Fibroblast of skin of scalp (primary cell): ENCODE results near the gene HAAO.

Experiments used
- DNase-seq: peaks from one replicate; pipeline ENCODE4 v3.0.0-alpha.2; 2013

Gene HAAO

DNA sequence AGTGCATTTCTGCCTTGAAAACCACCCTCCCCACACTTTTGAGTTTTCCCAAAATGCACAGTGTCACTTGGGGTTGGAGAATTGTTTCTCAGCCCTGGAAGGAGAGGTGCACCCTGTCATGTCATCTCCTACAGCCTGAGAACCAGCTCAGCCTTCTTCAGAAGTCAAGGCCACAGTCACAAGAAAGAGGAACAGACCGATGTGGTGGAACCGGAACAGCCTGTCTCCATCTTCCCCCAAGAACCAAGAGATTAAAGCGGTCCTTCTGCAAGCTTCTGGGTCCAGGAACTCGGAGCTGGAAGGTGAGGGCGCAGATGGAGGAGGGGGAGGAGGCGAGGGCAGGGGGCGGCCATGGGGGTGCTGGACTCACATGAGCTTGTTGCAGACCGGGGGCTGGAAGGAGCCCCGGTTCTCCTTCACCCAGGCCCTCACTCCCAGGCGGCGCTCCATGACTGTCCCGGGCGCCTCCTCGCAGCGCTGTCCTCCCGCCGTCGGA is 248 bp downstream of the HAAO start:
- peak; percentile 34 for DNase-seq

DNA sequence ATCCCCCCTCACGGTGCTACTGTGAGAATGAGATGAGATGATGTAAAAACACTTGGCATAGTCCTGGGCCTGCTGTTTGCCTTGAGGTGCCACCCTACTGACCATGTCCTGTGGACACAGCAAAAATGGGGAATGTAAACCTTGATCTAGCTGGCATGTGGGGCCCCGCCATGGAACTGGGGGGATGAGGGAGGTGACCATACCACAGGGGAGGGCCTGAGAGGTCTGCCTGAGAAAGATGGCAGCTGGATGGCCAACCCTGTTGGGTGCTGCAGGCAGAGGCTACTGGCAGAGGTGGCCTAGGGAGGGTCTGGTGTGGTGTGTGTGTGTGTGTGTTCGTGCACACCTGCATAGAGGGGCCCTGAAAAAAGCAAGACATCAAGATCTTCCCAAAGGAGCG is 777 bp downstream of the HAAO start:
- DNase-seq = no peak

DNA sequence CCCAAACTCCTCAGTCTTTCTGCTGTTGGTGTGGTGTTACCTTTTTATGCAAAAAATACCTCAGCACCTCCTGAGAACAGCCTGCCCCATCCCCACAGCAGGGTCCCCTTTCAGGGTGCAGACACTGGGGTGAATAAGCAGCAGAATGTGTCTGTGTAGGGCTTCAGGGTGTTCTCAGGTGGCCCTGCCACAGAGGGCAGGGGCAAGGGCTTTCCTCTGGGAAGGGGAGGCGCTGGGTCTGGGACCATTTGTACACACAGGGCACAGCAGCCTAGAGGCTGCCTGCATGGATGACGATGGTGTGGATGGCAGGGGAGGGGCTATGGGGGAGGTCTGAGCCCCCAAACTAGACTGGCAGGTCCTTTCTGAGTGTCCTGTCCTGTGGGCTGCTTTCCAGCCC is 2.6 kb downstream of the HAAO start:
- no peak for DNase-seq

DNA sequence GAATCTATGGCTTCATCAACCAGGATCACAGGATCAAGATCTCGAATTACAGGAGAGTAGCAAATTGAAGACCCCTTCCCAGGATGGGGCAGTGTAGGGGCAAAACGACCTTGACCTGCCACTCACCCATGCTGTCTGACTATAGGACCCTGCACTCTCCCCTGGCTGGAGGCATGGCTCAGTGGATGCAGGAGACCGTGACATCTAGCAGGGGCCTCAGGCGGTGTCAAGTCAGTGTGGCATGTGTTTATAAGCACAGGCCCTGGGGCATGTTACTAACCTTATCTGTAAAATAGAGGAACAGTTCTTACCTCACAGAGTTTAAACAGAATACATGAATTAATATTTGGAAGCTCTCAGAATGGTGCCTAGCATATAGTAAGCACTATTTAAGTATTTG is 3.5 kb downstream of the HAAO start:
- no peak for DNase-seq

DNA sequence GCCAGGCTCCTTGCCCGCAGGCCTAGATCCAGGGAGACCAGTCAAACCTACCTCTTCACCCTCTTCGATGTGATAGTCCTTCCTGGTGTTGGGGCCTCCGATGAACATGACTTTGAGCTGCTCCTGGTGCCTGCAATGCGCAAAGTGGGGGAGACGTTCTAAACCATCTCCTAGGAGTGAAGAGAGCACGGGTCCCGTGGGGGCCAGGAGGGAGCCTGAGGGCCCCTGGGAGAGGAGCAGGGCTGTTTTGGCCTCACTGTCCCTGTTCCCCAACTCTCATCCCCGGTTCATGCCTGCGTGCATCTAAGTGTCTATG is 3.9 kb downstream of the HAAO start:
- no peak for DNase-seq

DNA sequence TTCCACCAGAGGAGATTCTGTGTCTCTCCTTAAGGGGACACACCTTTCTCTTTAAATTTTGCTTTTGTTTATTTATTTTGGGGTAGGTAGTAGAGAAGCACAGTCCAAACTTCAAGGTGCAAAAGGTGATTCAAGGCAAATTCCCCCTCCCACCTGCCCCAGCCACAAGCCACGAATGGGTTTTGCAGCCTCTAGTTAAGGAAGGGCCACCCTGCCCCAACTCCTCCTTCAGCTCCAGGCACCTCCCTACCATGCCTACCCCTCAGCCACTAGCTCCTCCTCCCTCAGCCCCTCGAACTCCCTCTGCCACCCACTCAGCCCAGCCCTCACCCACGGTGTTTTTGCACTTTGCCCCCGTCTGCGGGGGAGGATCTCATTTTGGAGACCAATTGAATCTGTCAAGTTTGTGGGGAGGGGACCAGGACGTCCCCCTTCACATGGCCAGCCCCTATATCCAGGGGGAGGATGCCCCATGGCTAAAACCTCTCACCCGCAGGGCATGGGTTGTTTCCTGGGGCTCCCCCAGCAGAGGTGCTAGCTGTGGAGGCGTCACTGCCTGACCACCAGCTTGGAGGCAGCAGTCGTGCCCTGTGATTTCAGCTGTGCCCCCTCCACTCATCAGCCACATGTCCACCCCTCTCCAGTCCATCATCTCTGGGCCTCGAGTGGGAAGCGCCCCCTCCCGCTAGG is 4.5 kb downstream of the HAAO start:
- DNase-seq = no peak

DNA sequence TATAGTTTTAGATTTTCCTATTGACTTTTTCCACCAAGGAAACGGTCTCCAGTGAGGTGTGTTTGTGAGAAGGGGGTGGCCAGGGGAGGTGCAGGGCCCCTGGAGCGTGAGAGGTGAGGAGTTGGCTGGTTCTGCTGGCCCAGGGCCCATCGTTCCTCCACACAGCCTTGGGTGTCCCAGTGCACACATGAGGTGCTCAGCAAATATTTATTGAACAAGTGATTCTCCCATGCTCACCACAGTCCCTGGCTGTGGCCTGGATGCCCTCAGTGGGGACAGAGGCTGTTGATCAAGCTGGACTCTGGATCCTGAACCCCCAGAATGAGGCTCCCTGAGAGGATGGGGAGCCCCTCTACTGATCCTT is 5.0 kb downstream of the HAAO start:
- no peak for DNase-seq

DNA sequence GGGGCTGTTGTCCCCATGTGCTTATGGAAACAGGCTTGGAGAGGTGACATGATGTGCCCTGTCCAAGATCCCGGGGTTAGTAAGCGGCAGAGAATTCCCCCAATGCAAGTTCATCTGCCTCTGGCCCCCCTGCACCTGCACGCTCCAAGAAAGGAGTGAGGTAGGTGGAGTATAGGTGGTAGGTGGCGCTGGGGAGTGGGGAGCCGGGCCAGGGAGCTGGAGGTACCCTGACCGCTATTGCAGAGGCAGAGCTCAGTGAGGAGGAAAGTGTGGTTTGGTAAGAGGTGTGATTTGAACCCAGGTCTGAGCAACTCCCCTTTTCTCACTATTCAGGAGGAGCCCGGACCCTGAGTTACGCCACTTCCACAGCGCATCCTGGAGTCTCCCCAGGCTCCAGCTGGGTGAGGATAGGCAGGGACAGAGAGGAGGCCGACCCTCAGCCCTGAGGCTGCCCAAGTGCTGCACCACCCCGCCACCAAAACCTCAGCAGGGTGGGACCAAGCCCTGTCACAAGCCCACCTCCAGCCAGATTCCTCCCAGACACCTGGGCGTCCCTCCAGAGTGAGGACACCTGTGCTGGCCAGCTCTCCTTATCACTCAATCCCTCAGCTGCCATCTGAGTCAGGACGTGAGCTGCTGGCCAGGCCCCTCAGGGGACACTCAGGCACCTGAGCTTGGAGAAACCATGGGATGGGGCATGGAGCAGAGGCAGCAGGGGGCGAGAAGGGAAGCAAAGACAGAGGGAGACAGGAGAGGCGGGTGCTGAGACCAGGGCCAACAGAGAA is 5.6 kb downstream of the HAAO start:
- no peak for DNase-seq

DNA sequence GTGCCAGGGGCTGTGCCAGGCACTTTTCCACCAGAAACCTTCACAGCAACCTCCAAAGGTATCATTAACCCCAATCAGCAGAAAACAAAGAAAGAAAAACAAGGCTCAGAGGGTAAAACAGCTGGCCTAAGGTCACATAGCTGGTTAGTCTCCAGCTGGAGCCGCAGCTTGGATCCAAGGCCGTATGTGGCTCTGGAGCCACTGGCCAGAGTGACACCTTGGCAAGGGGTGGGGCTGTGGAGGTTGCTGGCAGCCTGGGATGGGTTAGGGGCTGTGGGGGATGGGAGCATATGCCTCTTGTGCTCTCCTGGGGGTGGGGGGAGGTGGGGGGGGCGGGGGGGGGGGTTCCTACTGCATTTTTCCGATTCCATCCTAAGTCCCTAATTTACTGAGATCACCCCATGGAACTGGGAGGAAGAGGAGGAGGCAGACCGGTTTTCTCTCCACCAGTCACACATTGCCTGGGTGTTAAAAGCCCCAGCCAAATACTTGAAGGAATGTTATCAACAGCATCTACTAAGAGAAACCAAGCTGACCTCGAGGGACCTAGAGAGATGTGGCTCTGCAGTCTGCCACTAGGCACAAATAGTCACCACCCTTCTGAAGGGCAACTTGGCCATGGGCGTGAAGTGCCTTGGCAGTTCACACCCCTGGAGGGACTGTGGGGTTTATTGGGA is 8.0 kb downstream of the HAAO start:
- no peak for DNase-seq

DNA sequence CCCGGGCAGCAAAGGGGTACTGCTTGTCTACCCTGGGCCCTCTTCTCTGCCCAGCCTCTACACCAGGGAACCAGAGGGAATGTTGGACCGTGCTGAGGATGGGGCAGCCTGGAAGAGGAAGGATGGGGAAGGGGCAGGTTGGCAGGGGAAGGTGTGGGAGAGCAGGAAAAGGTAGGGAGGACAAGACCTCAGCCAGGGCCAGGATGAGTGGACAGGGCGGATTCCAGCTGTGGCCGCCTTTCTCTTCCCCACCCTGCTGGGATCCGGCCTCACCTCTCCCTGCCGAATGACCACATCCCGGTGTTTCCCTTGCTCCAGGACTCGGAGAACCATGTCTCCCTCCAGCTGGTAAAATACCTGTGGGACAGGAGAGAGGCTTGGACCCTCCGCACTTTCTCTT is 8.9 kb downstream of the HAAO start:
- DNase-seq = no peak

DNA sequence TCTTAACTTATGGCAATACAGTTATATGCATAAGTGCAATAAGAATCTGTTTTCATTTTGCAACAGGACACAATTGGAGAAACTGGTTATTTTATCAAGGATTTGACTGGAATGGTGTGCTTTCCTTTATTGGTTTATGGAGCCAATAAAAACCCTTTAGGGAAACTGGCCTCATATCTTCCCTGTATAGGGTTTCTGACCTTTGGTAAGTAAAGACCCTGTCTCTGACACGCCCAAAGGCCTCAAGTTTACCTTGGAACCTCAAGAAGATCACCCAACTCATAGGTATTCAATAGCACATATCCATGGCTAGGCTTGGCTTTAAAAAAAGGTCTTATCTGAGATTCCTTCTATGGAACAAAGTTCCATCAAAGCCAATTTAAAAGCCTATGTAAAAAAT is 11.2 kb downstream of the HAAO start:
- DNase-seq = no peak

DNA sequence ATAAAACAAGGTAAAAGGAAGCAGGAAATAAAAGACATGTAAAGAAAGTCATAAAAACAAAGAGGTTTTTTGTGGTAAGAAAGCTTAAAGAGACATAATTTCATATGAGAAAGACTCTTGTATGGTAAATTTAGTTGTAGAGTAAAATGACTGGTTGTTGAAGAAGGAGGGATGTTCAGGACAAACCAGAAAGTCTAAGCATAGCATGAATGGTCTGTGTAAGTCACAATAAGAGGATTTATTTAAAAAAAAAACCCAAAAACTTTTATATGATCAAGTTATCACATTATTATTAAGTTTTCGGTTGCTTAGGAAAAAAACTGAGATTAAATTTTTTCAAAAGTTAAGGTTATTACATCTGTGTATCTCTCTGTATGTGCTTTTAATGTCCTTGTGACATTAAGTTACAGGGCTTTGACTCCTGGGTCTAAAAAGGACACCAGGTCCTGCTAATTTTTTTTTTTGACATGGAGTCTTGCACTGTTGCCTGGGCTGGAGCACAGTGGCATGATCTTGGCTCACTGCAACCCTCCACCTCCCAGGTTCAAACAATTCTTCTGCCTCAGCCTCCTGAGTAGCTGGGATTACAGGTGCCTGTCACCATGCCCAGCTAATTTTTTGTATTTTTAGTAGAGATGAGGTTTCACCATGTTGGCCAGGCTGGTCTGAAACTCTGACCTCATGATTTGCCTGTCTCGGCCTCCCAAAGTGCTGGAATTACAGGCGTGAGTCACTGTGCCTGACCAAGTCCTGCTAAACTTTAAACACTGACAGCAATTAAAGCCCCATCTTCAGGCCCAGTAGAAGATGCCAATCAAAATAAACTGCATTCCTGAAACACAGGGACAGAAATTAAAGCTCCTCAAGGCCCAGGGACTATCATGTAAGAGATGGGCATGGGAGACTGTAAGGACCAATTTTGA is 14.2 kb downstream of the HAAO start:
- no peak for DNase-seq

DNA sequence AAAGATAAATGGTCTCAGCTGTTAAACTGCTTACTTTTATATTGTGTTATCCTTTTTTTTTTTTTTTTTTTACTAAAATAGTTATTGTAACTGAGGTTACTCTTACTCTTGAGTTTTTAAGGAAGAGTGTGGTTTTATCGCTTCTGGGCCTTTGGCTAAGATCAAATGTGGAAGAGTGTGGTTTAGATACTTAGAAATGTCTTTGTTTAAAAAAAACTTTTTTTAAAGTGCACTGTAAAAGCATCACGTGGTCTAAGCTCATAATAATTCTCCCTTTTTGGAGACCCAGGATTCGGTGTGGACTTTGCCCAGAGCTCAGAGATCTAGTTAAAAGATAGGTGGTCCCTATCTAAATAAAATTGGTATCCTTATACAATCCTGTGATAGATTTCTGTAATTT is 16.6 kb downstream of the HAAO start:
- no peak for DNase-seq

DNA sequence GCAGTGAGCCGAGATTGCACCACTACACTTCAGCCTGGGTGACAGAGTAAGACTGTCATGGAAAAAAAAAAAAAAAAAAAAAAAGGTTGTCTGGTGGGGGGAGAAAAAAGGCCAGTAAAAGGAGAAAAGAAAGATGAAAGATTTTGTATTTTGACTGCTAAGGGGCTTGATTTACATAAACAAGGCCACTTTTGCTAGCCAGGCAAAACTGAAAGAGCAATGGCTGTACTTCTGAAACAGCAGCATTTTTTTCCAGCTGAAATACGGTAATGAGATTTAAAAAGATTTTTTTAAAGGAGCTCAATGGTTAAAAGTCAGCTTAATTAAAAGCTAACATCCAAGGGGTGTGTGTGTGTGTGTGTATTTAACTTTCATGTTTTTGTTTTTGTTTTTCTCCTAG is 17.2 kb downstream of the HAAO start:
- DNase-seq = no peak

DNA sequence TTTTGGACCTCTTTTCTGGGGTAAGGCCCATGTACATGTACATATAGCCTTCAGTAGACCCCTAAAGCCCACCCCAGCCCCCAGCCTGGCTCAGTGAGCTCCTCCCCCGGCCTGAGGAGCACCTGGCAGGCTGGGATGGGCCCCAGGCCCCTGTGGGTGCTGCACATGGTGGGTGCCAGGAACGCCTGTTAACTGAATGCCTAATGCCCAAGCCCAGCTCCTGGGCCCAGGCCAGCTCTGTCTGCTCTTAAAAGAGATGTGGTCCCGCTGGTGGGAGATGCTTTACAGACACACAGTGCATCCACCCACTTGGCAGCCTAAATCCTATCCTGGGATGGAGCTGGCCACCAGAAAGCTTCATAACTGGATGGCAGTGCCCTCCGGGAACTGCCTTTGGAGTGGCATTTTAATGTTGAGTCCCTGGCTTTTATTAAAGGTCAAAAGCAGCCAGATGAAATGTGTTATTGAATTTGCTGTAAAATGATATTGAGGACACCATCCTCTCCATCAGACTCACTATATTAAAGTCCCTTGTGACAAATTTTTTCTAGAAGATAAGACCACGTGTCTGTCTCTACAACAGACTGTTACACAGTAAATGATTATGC is 20.7 kb downstream of the HAAO start:
- no peak for DNase-seq

DNA sequence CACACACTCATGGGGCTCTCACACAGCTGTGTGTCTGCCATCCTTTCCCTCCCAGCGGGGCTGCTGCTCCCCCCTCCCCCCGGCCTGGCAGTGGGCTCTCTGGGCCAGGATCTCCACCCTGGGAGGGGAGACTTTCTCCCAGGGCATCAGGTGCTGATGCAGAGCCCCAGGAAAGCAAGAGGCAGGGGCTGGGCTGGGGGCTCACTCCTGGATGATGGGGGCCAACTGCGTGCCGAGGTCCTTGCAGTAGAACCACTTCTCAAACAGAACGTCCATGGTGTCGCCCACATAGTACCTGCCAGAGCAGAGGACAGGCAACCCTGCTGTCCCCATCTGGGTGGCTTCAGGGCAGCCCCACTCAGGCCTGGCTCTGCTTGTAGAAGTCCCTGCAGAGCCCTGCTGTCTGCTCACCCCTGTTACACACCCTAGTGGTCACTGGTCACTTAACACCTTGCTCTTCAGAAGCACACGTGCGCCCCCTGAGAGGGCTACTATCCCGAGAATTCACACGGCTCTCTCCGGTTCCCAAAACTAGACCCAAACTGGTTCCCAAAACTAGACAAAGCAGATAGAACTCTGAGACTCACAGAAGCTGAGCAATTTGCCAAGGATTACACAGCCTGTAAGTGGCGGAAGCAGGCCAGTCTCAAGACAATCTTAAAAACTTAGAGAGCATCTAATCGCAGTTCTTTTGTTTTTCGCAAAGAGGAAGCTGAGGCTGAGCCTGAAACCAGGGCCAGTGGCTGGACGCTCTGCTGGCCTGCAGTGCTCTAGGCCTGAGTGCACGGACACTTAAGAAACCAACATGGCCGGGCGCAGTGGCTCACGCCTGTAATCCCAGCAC is 21.9 kb downstream of the HAAO start:
- peak; percentile 32 for DNase-seq

DNA sequence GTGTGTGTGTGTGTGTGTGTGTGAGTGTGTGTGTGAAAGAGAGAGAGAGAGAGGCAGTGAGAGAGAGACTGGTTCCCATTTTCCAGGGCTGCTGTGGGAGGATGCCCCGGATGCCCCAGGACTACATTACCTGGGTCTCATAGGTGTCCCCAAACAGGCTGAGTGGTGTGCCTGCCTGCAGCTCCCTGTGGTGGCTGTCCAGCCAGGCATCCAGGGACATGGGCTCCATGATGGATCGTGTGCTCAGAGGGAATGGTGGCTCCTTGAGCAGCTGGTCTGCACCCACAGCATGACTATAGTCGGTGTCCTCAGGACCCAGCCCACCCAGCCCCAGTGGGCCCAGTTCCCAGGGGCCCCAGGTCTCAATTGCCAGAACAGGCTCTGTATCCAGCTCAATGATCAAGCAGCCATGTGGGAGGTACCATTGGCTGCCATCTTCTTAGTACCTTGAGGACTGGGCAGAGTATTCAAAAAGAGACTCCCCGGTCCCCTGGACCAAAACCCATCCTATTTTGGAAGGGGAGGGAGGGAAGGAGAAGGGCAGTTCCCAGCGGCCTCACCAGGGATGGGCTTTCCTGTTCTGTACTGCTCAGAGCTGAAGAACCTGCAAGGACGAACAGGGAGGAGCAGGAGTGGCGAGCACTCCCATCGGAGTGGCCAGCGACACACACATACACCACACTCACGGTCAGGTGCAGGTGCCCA is 22.6 kb downstream of the HAAO start:
- no peak for DNase-seq

DNA sequence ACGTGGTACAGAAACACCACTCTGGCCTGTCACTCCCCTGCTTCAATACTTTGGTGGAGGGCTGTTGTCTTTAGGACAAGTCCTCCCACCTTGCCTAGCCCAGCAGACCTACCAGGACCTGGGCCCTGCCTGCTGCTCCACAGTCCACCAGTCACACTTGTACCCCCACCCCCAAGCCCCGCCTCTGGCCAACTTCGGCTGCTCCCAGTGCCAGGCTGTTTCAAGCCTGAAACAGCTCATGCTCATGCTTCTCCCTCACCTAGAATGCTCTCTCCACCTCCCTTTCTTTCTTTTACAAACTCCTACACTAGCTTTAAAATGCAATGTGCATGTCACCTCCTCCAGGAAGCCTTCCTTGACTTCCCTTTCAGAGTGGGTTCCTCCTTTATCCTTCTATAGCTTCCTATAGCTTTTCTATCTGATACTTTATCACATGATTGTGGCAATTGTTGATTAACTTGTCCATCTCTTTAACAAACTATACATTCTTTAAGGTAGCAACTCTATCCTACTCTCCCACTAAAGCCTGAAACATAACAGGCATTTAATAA is 23.6 kb downstream of the HAAO start:
- DNase-seq = no peak

DNA sequence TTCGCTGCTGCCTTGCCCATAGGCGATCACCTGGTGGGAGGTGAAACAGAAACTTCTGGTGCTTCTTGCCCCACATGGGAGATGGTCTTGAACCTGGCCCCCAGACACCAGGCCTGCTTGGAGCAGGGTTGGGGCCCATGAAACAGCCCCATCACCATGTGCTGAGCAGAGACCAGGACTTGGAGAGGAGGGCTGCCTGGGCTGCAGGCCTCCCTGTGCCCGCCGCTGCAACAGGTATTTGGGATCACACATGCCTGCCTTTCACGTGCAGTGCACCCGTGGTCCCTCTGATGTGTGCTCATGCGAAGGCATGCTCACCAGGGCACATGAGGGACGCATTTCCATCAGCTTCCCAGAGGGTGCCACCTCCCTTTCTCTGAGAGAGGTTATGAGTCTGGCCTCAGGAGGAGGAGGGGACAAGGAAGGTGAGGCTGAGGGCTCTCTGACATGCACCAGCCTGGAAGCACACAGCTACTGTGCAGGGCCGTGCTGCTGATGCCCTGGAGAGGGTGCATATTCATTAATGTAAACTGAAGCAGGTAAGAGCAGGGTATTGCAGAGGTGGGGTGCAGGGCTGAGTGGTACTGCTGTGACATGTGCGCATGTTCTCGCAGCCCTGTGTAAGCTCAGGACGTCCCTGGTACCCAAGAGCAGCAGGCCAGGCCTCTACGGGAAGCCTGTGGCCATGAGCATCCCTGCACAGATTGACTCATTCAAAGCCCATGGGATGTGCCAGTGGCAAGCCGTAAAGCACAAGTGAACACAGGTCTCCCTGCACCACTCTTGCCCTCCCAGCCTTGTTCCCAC is 24.3 kb downstream of the HAAO start:
- DNase-seq = no peak
